Measurements from ENCODE around the gene CEP85L. TPM values are rescaled to one million over a fixed set of nuclear protein-coding genes. Genes with fewer than 3 reads are reported as not detected.

Gene CEP85L
- total RNA-seq, 1 donor from 2014 or later, result 10.5 TPM

- intact Hi-C loops (cut with DNase I), result no loop called here
These were observed 100.0 kb downstream of the CEP85L start for GRCh38 chr6:118551063-118552053.

GRCh38 chr6:118548613-118549012 lies 102.8 kb downstream of the CEP85L start:
- no peak overlapping the region for H3K4me3 ChIP-seq
- no peak for TF ChIP-seq CTCF (IDR thresholded peaks at IDR 0.05)
- no peak for DNase-seq
- no peaks in the 10 kb centered on the region for H3K9me3 ChIP-seq
- H3K27me3 ChIP-seq, result no peaks in the 10 kb centered on the region
- no peak for ATAC-seq
- H3K36me3 ChIP-seq, result no peaks in the 10 kb centered on the region
- intact Hi-C loops (cut with DNase I), result no loop called here
- H3K4me1 ChIP-seq, result no peaks in the 10 kb centered on the region
- no peak overlapping the region for H3K27ac ChIP-seq

More at GRCh38 chr6:118551063-118552053, 100.0 kb downstream of the CEP85L start:
- H3K27ac ChIP-seq, result no peak overlapping the region
- no peak overlapping the region for H3K4me3 ChIP-seq
- ATAC-seq (peak; percentile 87), DNase-seq (no peak)
- no peaks in the 10 kb centered on the region for H3K36me3 ChIP-seq
- peak; percentile 50 for TF ChIP-seq CTCF (IDR thresholded peaks at IDR 0.05)
- H3K9me3 ChIP-seq, result no peaks in the 10 kb centered on the region
- no peaks in the 10 kb centered on the region for H3K27me3 ChIP-seq
- no peaks in the 10 kb centered on the region for H3K4me1 ChIP-seq

GRCh38 chr6:118548136-118548535 lies 103.3 kb downstream of the CEP85L start, which contains the start of gene PLN:
Gene PLN, plus strand, starts transcription at chr6:118548296. Its CDS starts 10,626 bp downstream, at chr6:118558922.
- H3K9me3 ChIP-seq, result no peaks in the 10 kb centered on the region
- intact Hi-C loops (cut with DNase I), result no loop called here
- H3K27ac ChIP-seq, result no peak within 1 kb of the TSS
- no peaks in the 10 kb centered on the region for H3K4me1 ChIP-seq
- no peaks in the 10 kb centered on the region for H3K36me3 ChIP-seq
- no peak within 1 kb of the TSS for H3K4me3 ChIP-seq
- no peak for ATAC-seq
- no peaks in the 10 kb centered on the region for H3K27me3 ChIP-seq
- no peak for DNase-seq
- TF ChIP-seq CTCF (IDR thresholded peaks at IDR 0.05), result no peak

GRCh38 chr6:118546880-118547218 lies 104.5 kb downstream of the CEP85L start:
- Histone ChIP-seq H3K4me3 (no peak overlapping the region), H3K27me3 (no peaks in the 10 kb centered on the region), H3K36me3 (no peaks in the 10 kb centered on the region), H3K27ac (no peak overlapping the region), H3K9me3 (no peaks in the 10 kb centered on the region), H3K4me1 (no peaks in the 10 kb centered on the region)
- ATAC-seq, result no peak
- TF ChIP-seq CTCF (IDR thresholded peaks at IDR 0.05), result no peak
- DNase-seq, result no peak
- intact Hi-C loops (cut with DNase I), result no loop called here

GRCh38 chr6:118546164-118546879 lies 105.1 kb downstream of the CEP85L start:
- Histone ChIP-seq H3K9me3 (no peaks in the 10 kb centered on the region), H3K4me3 (no peak overlapping the region), H3K27me3 (no peaks in the 10 kb centered on the region), H3K4me1 (no peaks in the 10 kb centered on the region), H3K36me3 (no peaks in the 10 kb centered on the region), H3K27ac (no peak overlapping the region)
- TF ChIP-seq CTCF (IDR thresholded peaks at IDR 0.05), result no peak
- intact Hi-C loops (cut with DNase I), result no loop called here
- ATAC-seq (no peak), DNase-seq (no peak)

All from upper lobe of right lung (tissue), 1 donor.